Measurements from ENCODE around the gene ZNF300.

GRCh38 chr5:150931368-150931965 lies 26.7 kb upstream of the ZNF300 start:
- no peak for TF ChIP-seq CTCF (IDR thresholded peaks at IDR 0.05; ENCODE audit: borderline replicate concordance, extremely low read depth, low read length, poor library complexity, severe bottlenecking)
- no peak for TF ChIP-seq EZH2 (IDR thresholded peaks at IDR 0.05; ENCODE audit: borderline replicate concordance, low read depth, low read length, severe bottlenecking)

Data from DND-41 (cell line).